GM10847 (cell line): Measurements from ENCODE around the gene VAV1.

Source experiments
- POLR2A ChIP-seq: IDR thresholded peaks from 2 replicates; pipeline ENCODE4 v1.6.1; 2011; ENCODE audit not compliant: insufficient read length; ENCODE audit errors: extremely low read depth

The VAV1 gene

DNA sequence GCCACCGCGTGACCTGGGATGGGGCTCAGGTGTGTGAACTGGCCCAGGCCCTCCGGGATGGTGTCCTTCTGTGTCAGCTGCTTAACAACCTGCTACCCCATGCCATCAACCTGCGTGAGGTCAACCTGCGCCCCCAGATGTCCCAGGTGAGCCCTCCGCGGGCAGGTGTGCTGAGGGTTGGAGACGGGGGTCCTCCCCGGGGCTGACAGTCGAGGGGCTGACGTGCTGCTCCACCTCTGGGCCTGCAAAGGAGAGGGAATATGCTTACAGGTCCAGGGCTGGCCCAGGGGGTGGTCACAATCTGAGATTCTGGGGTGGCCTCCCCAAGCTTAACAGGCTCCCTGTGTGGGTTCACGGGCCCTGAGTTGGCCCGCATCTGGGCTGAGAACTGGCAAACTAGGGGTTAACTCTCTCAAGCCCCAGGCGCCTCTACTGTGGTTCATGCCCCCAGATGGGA is 386 bp downstream of the VAV1 start:
- TF ChIP-seq POLR2A: no peak

DNA sequence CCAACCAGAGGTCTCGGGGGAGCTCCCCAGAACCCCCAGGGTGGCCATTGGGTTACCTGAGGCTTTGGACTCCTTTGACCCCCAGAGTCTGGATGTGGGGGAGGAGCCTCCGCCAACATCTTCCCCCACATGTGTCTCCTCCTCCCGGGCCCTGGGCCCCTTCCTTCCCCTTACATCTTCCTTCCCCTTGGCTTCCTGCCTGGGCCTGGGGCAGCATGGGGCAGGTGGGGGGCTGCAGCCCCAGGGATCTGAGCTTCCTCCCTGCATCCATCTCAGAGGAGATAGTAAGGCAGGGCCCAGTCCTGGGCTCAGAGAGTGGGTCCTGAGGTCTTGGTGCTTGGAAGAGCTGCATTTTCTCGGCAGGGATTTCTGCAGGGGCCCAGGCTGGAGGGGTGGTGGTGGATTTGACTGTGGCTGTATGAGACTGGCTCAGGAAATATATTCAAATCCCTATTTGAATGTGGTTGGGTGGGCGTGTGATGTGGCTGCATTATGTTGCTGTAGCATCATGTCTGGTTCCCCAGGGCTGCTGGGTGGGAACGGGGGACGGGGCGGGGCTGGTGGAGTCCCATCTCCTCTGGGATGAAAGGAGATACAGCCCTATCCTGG is 919 bp downstream of the VAV1 start:
- peak; percentile 44 for TF ChIP-seq POLR2A

DNA sequence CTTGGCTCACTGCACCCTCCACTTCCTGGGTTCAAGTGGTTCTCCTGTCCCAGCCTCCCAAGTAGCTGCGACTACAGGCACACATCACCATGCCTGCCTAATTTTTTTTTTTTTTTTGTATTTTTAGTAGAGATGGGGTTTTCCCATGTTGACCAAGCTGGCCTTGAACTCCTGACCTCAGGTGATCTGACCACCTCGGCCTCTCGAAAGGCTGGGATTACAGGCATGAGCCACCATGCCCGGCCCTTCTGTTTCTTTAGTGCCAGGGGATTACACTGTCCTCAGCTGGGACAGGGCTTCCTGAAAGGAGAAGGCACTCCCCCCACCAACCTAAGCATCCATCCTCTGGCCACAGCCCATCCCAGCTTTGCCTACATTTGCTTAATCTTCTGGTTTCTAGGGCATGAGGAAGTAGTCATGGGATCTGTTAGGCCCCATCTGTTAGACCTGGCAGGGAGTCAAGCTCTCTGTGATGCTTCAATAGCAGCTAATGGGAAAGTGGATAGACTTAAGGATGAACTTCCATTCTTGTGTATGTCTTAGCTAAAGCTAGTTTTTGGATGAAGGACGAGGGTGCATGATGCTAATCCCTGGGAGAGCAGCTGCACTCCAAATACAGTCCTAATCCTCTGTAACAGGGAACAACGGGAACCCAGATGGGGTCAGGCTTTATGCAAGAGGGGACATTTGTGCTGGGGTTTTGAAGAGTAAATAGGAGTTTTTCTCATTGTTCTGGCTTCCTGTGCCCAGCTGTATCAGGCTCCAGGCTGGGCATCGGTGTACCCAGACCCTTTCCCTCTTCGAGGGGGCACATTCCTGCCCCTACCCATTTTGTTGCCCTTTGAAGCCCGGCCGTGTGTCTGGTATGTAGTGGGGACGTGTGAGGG is 2.6 kb downstream of the VAV1 start:
- TF ChIP-seq POLR2A: no peak

DNA sequence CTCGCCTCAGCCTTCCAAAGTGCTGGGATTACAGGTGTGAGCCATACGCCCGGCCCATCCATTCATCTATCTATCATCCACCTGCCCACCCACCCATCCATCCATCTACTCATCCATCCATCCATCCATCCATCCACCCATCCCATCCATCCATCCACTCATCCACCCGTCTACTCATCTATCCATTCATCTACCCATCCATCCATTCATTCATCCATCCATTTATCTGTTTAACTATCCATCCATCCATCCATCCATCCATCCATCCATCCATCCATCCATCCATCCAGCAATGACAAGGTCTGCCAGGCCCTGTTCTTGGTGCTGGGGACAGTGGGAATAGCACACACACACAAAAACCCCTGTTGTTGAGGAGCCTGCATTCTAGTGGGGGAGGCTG is 4.5 kb downstream of the VAV1 start:
- TF ChIP-seq POLR2A: no peak

DNA sequence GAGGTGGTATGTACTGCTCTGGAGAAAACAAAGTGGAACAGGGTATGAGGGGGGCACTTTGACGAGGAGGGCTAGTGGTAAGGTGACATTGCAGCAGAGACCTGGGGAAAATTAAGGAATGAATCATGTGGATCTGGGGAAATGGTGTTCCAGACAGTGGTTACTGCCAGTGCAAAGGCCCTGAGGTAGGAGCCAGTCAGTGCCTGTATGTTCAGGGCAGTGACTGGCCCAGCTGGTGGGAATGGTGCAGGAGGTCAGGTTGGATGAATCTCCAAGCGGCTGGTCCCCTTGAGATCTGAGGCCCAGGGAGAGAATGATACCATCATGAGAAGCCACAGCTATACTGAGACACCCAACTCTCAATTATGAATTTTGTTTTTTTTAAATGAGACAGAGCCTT is 4.9 kb downstream of the VAV1 start:
- no peak for TF ChIP-seq POLR2A

DNA sequence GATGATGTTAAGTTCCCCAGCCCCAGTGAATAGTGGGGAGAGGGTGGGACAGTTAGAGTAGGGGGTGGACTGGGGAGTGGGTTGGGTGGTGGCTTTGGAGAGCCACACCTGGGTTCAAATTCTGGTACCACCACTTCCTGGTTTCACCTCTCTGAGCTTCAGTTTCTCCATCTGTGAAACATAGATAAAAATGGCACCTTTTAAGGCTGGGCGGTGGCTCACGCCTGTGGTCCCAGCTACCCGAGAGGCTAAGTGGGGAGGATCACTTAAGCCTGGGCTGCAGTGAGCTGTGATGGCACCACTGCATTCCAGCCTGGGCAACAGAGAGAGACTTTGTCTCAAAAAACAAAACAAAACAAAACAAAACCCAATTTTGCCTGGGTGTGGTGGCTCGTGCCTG is 5.9 kb downstream of the VAV1 start:
- TF ChIP-seq POLR2A: no peak

DNA sequence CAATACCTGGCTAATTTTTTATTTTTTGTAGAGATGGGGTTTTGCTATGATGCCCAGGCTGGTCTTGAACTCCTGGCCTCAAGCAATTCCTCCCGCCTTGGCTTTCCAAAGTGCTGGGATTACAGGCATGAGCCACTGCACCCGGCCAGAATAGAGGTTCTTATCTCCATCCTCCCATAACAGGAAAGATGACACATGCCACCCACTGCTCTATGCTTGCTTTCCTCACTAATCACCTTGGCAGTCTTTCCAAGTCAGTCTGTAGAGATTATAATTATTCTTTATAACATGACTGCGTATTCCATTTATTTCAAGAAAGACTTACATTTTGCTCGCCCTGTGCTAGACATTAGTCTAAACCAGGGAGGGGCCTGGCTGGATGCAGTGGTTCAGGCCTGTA is 6.7 kb downstream of the VAV1 start:
- TF ChIP-seq POLR2A: no peak

DNA sequence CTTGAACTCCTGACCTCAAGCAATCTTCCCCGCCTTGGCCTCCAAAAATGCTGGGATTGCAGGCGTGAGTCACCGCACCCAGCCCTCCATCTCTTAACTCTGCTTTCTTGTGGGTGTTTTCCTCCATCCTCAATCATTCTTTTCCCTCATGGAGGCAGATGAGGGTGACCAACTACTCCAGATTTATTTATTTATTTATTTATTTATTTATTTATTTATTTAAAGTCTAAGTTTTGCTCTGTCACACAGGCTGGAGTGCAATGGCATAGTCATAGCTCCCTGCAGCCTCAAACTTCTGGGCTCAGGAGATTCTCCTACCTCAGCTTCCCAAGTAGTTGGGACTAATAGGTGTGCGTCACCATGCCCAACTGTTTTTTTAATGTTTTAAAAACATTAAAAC is 14.9 kb downstream of the VAV1 start:
- no peak for TF ChIP-seq POLR2A

DNA sequence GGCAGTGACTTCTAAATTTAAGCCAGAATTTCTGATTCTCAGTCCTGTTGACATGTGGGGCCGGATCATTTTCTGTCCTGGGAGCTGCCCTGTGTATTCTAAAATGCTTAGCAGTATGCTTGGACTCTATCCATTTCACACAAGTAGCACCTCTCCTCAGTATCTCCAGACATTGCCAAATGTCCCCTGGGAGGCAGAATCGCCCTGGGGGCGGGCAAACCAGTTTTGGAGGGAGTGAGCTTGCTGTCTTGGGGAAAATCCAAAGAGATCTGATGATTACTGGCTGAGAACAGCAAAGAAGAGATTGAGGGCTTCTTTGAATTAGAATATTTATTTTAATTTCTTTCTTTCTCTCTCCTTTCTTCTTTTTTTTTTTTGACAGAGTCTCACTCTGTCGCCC is 16.4 kb downstream of the VAV1 start:
- TF ChIP-seq POLR2A: no peak

DNA sequence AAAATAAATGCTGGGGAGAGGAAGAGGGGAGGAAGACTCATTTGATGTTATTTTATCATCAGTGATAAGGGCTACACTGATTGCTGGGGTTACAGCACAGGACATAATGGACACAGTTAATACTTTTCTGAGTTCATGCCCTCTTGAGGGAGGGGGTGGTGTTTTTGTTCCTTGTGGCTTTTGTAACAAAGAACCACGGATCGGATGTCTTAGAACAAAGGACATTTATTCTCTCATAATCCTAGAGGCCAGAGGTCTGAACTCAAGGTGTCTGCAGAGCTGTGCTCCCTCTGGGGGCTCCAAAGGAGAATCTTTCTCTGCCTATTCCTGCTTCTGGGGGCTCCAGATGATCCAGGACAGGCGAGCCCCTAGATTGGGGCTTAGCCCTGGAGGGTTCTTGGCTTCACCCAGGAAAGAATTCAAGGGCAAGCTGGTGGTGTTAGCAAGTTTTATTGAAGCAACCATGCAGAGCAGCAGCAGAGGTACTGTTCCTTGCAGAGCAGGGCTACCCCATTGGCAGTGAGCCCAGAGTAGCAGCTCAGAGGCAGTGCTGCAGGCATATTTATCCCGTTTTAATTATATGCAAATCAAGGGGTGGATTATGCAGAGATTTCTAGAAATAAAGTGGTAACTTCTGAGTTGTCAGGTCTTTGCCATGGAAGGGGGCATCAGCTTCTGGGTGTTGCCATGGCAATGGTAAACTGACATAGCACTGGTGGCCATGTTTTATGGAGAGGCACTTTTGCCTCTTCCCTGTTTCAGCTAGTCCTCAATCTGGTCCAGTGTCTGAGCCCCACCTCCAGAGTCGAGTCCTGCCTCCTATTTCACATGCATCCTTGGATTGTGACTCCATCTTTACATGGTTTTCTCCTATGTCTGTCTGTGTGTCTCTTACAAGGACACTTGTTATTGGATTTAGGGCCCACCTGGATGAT is 18.0 kb downstream of the VAV1 start:
- TF ChIP-seq POLR2A: no peak

DNA sequence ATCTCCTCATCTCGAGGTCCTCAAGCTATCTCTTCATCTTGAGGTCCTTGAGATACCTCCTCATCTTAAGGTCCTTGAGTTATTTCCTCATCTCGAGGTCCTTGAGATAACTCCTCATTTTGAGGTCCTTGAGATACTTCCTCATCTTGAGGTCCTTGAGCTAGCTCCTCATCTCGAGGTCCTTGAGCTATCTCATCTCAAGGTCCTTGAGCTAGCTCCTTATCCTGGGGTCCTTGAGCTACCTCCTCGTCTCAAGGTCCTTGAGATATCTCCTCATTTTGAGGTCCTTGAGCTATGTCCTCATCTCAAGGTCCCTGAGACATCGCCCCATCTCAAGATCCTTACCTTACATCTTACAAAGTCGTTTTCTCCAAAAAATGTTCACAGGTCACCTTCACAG is 18.7 kb downstream of the VAV1 start:
- TF ChIP-seq POLR2A: no peak

DNA sequence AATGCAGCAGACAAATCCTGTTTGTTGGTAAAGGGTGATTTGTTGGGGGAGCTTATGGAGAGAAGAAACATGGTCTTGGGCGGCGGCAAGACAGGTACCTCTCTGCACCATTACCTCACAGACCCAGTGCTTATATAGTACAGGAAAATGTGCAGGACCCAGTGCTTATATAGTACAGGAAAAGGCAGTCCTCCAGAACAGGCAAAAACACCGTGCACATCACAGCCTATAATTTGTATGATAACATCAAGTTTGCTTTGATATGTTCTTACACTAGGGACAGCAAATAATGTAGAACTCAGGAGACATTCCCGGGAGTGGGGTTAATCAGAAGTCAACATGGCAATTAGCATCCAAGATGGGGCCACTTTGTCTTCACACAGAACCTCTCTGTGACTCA is 20.9 kb downstream of the VAV1 start:
- TF ChIP-seq POLR2A: no peak

DNA sequence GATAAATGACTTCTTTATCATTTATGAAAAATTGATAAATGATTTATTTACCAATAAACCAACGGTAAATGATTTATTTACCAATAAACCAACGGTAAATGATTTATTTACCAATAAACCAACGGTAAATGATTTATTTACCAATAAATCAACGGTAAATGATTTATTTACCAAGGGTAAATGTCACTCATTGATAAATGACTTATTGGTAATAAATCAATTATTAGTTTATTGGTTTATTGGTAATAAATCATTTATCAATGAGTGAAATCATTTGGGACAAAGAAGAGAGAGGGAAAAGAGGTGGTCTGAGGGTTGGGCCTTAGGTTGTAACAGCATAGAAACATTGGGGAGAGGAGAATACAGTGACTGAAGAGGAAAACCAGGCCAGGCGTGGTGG is 21.5 kb downstream of the VAV1 start:
- TF ChIP-seq POLR2A: no peak

DNA sequence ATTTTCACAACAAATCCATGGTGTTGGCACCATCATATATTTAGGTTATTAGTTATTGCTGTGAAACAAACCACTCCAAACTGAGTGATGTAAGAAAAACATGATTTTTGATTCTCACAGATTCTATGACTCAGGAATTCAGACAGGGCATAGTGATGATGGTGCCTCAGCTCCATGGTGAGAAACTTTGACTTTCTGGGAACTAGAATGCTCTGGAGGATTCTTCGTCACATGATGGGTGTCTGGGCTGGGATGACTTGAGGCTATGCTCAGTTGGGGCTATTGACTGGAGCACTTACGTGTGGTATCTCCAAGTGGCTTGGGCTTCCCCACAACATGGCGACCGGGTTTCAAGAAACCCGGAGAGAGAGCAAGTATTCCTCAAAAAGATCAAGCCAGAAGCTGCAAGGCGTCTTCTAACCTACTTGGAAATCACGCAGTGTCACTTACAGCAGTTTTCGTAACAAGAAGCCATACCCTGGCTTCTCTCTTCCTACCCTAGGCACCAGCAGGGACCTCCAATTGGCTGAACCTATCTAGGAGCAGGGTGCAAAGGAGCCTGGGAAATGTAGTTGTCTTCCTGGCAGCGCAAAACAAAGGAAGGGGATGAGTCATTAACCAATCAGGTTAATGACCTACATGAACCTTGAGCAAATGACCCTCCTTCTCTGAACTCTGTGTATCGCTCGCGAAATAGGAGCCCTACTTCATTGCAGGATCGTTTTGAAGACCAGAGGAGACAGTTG is 22.4 kb downstream of the VAV1 start:
- TF ChIP-seq POLR2A: no peak

DNA sequence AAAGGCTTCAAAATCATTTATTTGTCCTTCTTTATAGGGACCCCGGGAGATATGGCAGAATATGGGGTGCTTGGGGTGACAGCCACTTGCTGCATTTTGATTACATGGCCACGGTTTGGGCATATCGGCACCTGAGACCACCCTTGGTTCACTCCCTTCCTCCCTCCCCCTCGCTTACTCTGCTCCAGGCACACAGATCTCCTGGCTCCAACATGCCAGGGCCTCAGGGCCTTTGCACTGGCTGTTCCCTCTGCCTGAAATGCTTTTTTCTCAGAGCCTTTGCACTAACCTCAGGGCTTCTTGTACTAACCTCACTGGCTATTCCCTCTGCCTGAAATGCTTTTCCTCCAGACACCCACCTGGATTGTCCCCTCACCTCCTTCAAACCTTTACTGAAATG is 23.8 kb downstream of the VAV1 start:
- no peak for TF ChIP-seq POLR2A
